Spleen (tissue), 7 donors: ENCODE measurements around the gene SLITRK6.

ENCODE experiments used
- CTCF ChIP-seq, 11 experiments: fragments of 200-600 bp in 7 of 11; fragments of 450-650 bp in 4 of 11; sonication (generic) in 4 of 11; IDR thresholded peaks in 8 of 11; conservative IDR thresholded peaks in 3 of 11; 1 replicate in 7 of 11; 2 replicates in 4 of 11; pipeline versions ENCODE4 v1.4.0 to v1.8.0; 2016 to 2021; ENCODE audit warnings: antibody characterized with exemption in 11 of 11, inconsistent platforms in 4 of 11, mild to moderate bottlenecking in 1 of 11
- POLR2A ChIP-seq, 3 donors: fragments of 450-650 bp; IDR thresholded peaks; one replicate each; pipeline ENCODE4 v1.5.1; 2017; ENCODE audit warnings: antibody characterized with exemption in 3 of 3, mild to moderate bottlenecking in 1 of 3
- donor health status: DM: no; HTN: no; CAD: no; lungs with moderate emphysema.
- donor health status: DM: no; HTN: no; CAD: no.
- donor health status: DM: no; HTN: no; CAD: no.

- TF ChIP-seq CTCF (IDR thresholded peaks at IDR 0.05 in 8 of 11, conservative IDR thresholded peaks at IDR 0.05 in 3 of 11) (no peak), POLR2A (IDR thresholded peaks at IDR 0.05) (no peak)
These were observed 13.1 kb upstream of the SLITRK6 start for GRCh38 chr13:85812282-85812681.
